HEK293T (cell line): ENCODE data around the gene CFTR.

Experiments used
- ARNT ChIP-seq: fragments of 450-650 bp; IDR thresholded peaks from 2 replicates; pipeline ENCODE4 v1.6.1; 2017; ENCODE audit warnings: mild to moderate bottlenecking
- FOXA1 ChIP-seq: fragments of 450-650 bp; IDR thresholded peaks from 2 replicates; pipeline ENCODE4 v1.6.1; 2016; ENCODE audit warnings: mild to moderate bottlenecking
- HDGF ChIP-seq: fragments of 450-650 bp; IDR thresholded peaks from 2 replicates; pipeline ENCODE4 v1.6.1; 2017; ENCODE audit warnings: antibody characterized with exemption, borderline replicate concordance
- PKNOX1 ChIP-seq: fragments of 450-650 bp; IDR thresholded peaks from 2 replicates; pipeline ENCODE4 v1.6.1; 2016
- SP1 ChIP-seq: fragments of 450-650 bp; IDR thresholded peaks from 2 replicates; pipeline ENCODE4 v1.6.1; 2017
- SUZ12 ChIP-seq: fragments of 450-650 bp; IDR thresholded peaks from 2 replicates; pipeline ENCODE4 v1.6.1; 2016; ENCODE audit warnings: mild to moderate bottlenecking
- TARDBP ChIP-seq: fragments of 450-650 bp; IDR thresholded peaks from 2 replicates; pipeline ENCODE4 v1.6.1; 2016
- ZNF384 ChIP-seq: fragments of 450-650 bp; IDR thresholded peaks from 2 replicates; pipeline ENCODE4 v1.6.1; 2016

GRCh38 chr7:117559391-117559790, 79.6 kb downstream of the CFTR start:
- TF ChIP-seq TARDBP (no peak), SUZ12 (no peak), FOXA1 (no peak), ARNT (no peak), HDGF (no peak), SP1 (no peak), PKNOX1 (no peak), ZNF384 (no peak)
